ENCODE data around the gene KCNJ10.

KCNJ10 gene

DNA sequence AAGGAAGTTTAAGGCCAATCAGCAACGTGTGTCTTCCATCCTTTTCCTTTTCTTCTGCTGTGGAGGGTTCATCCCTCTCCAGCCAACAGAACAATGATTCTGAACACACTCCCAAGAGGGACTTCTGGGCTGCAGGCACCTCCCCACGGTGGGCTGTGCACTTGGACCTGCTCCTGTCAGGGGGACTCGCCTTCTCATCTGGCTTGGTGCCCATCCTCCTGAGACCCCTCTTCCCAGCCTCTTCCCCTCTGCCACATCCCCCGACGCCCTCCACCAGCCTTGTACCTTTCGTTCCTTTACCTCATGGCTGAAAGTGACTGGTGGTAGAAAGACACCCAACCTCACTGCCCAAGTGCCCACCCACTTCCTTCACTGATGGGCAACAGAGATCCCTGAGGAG lies 89.9 kb downstream of the KCNJ10 start:
- TF ChIP-seq OSR1 (CRISPR knock-in tag; IDR thresholded peaks at IDR 0.05), result no peak
- no peak for TF ChIP-seq POU6F1 (CRISPR knock-in tag; IDR thresholded peaks at IDR 0.05; ENCODE audit: borderline replicate concordance, low read depth)
- no peak for ATAC-seq

- no peak for ATAC-seq
- TF ChIP-seq BACH2 (CRISPR knock-in tag; IDR thresholded peaks at IDR 0.05; ENCODE audit: borderline replicate concordance) (no peak), TOX (CRISPR knock-in tag; IDR thresholded peaks at IDR 0.05; ENCODE audit: borderline replicate concordance) (no peak), ZFP30 (CRISPR knock-in tag; IDR thresholded peaks at IDR 0.05) (no peak)
- TF ChIP-seq, protein P1, sequence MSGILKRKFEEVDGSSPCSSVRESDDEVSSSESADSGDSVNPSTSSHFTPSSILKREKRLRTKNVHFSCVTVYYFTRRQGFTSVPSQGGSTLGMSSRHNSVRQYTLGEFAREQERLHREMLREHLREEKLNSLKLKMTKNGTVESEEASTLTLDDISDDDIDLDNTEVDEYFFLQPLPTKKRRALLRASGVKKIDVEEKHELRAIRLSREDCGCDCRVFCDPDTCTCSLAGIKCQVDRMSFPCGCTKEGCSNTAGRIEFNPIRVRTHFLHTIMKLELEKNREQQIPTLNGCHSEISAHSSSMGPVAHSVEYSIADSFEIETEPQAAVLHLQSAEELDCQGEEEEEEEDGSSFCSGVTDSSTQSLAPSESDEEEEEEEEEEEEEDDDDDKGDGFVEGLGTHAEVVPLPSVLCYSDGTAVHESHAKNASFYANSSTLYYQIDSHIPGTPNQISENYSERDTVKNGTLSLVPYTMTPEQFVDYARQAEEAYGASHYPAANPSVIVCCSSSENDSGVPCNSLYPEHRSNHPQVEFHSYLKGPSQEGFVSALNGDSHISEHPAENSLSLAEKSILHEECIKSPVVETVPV (CRISPR knock-in tag; IDR thresholded peaks at IDR 0.05), result no peak
Observed at GRCh38 chr1:159979257-159979656, 90.7 kb downstream of the KCNJ10 start.

DNA sequence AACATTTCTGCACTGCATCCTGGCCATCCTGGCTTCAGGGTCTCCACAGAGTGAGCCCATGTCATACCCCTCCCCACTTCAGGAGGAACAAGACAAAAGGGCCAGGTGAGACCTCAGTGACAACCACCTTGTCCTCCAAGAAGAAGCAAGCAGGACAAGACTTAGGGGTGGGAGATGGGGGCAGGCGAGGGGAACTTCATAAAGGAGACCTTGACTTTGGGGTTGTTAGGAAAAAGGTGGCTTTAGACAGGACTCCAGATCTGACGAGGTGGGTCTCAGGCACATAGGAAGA lies 91.9 kb downstream of the KCNJ10 start:
- no peak for ATAC-seq

DNA sequence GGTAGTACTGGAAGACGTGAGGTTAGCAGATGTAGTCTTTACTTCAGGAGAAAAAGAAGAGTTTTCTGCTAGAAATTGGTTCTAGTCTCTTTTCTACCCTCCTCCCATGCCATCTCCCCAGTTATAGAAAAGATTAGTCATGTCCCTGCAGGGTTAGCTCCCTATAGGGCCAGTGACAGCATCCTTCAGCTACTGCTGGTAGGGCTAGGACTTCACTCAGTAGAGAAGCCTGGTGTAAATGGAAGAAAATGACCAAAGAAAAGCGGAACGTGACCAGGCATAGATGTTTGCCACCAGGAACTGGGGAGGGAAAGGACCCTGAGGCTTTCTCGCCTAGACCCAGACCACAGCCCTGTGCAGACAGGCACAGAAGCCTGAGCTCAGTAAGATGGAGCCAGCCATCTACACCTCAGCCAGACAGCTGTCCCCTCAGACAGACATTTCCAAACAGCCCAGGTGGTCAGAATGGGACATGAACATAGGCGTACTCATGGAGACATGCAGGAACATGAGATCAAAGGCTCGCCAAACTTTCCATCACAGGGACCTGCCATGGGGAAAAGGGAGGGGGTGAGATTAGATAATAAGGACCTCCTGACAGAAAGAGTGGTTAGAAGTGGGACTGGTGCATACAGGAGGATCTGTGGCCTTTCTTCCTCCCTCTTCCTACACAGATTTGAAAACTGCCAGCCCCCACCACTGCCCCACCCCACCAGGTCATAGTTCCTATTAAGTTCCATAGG lies 92.4 kb downstream of the KCNJ10 start:
- no peak; the same call in 2 of the 3 replicates for ATAC-seq
- no peak for TF ChIP-seq ESRRG (CRISPR knock-in tag; IDR thresholded peaks at IDR 0.05)
- no peak for TF ChIP-seq GLIS3 (CRISPR knock-in tag; IDR thresholded peaks at IDR 0.05)
- TF ChIP-seq ZNF8 (CRISPR knock-in tag; IDR thresholded peaks at IDR 0.05), result no peak
- no peak for TF ChIP-seq ARNTL (CRISPR knock-in tag; IDR thresholded peaks at IDR 0.05; ENCODE audit: borderline replicate concordance, low read depth)

More for the DNA sequence above, 91.9 kb downstream of the KCNJ10 start:
- TF ChIP-seq PATZ1 (CRISPR knock-in tag; IDR thresholded peaks at IDR 0.05; ENCODE audit: borderline replicate concordance) (no peak), ESRRG (CRISPR knock-in tag; IDR thresholded peaks at IDR 0.05) (no peak), TOX (CRISPR knock-in tag; IDR thresholded peaks at IDR 0.05; ENCODE audit: borderline replicate concordance) (no peak), POU6F1 (CRISPR knock-in tag; IDR thresholded peaks at IDR 0.05; ENCODE audit: borderline replicate concordance, low read depth) (no peak), ZNF565 (CRISPR knock-in tag; conservative IDR thresholded peaks at IDR 0.05; ENCODE audit: low read depth) (no peak)

GRCh38 chr1:159974350-159974965 lies 95.5 kb downstream of the KCNJ10 start:
- no peak for ATAC-seq
- TF ChIP-seq ZNF8 (CRISPR knock-in tag; IDR thresholded peaks at IDR 0.05) (no peak), BACH2 (CRISPR knock-in tag; IDR thresholded peaks at IDR 0.05; ENCODE audit: borderline replicate concordance) (no peak), POU6F1 (CRISPR knock-in tag; IDR thresholded peaks at IDR 0.05; ENCODE audit: borderline replicate concordance, low read depth) (no peak), PATZ1 (CRISPR knock-in tag; IDR thresholded peaks at IDR 0.05; ENCODE audit: borderline replicate concordance) (no peak), GLIS3 (CRISPR knock-in tag; IDR thresholded peaks at IDR 0.05) (no peak), ZC3H10 (CRISPR knock-in tag; IDR thresholded peaks at IDR 0.05) (no peak), RARB (CRISPR knock-in tag; IDR thresholded peaks at IDR 0.05) (no peak)
